Ammon's horn (tissue), 1 donor: Measurements from ENCODE around the gene VPS37B.

Experiments
- DNase-seq: peaks from one replicate; pipeline ENCODE4 v3.0.0-alpha.2; 2016; ENCODE audit warnings: low spot score

Gene VPS37B

GRCh38 chr12:122840580-122841513 lies 55.1 kb downstream of the VPS37B start:
- peak; percentile 45 for DNase-seq

GRCh38 chr12:122839907-122840554 lies 55.9 kb downstream of the VPS37B start:
- DNase-seq, result peak; percentile 65

GRCh38 chr12:122838841-122839240 lies 57.1 kb downstream of the VPS37B start:
- no peak for DNase-seq

- peak; percentile 13 for DNase-seq
Measured at GRCh38 chr12:122837306-122838265, 58.3 kb downstream of the VPS37B start.

- peak; percentile 58 for DNase-seq
Measured at GRCh38 chr12:122836027-122836921, 59.6 kb downstream of the VPS37B start.

GRCh38 chr12:122835750-122836026 lies 60.2 kb downstream of the VPS37B start:
- DNase-seq, result no peak

GRCh38 chr12:122834921-122835749 lies 60.8 kb downstream of the VPS37B start, which contains the start of gene HIP1R:
TSS of gene HIP1R (plus strand) at chr12:122835457. CDS start at chr12:122835551, 94 bp downstream.
- DNase-seq, result peak; percentile 63

- DNase-seq, result peak; percentile 73
Measured at GRCh38 chr12:122834104-122834920, 61.6 kb downstream of the VPS37B start.

GRCh38 chr12:122830517-122831214 lies 65.3 kb downstream of the VPS37B start:
- DNase-seq, result no peak

GRCh38 chr12:122827258-122827657 lies 68.7 kb downstream of the VPS37B start:
- no peak for DNase-seq

- peak; percentile 44 for DNase-seq
Measured at GRCh38 chr12:122825773-122826724, 69.9 kb downstream of the VPS37B start.

GRCh38 chr12:122823429-122823828 lies 72.5 kb downstream of the VPS37B start:
- DNase-seq, result no peak

GRCh38 chr12:122820838-122821271 lies 75.1 kb downstream of the VPS37B start:
- no peak for DNase-seq

- no peak for DNase-seq
Measured at GRCh38 chr12:122820138-122820537, 75.8 kb downstream of the VPS37B start.

GRCh38 chr12:122819209-122819785 lies 76.6 kb downstream of the VPS37B start:
- peak; percentile 72 for DNase-seq
